Dedifferentiated amniotic fluid mesenchymal stem cell (primary cell): ENCODE measurements around the gene SCGB1D1.
"Not testable (repeated sequence)": the region's sequence is repeated elsewhere in the genome, so short reads cannot be mapped to it uniquely, and the experiment has no call there.

Experiments
- DNase-seq: peaks from one replicate; pipeline ENCODE4 v3.0.0-alpha.2; 2016; ENCODE audit errors: extremely low spot score

SCGB1D1 gene

GRCh38 chr11:62166371-62166770 lies 23.6 kb upstream of the SCGB1D1 start:
- no peak for DNase-seq

- DNase-seq, result no peak
Measured at GRCh38 chr11:62169448-62169847, 20.6 kb upstream of the SCGB1D1 start.

- no peak for DNase-seq
Measured at GRCh38 chr11:62169935-62170334, 20.1 kb upstream of the SCGB1D1 start.

GRCh38 chr11:62171261-62171723 lies 18.7 kb upstream of the SCGB1D1 start:
- DNase-seq, result peak; percentile 47

GRCh38 chr11:62172294-62172693 lies 17.7 kb upstream of the SCGB1D1 start:
- DNase-seq, result no peak

GRCh38 chr11:62176766-62177165 lies 13.2 kb upstream of the SCGB1D1 start:
- no peak for DNase-seq

GRCh38 chr11:62179995-62180394 lies 10.0 kb upstream of the SCGB1D1 start:
- no peak for DNase-seq

- DNase-seq, result no peak
Measured at GRCh38 chr11:62181097-62181496, 8.9 kb upstream of the SCGB1D1 start.

- no peak for DNase-seq
Measured at GRCh38 chr11:62182147-62182891, 7.7 kb upstream of the SCGB1D1 start.

- DNase-seq, result no peak
Measured at GRCh38 chr11:62186195-62186594, 3.8 kb upstream of the SCGB1D1 start.

- no peak for DNase-seq
Measured at GRCh38 chr11:62193952-62194351, 3.9 kb downstream of the SCGB1D1 start.

GRCh38 chr11:62195010-62195409 lies 5.0 kb downstream of the SCGB1D1 start:
- DNase-seq, result not testable (repeated sequence)

GRCh38 chr11:62195945-62196344 lies 5.9 kb downstream of the SCGB1D1 start:
- DNase-seq, result no peak

GRCh38 chr11:62197400-62197799 lies 7.4 kb downstream of the SCGB1D1 start:
- not testable (repeated sequence) for DNase-seq

- DNase-seq, result no peak
Measured at GRCh38 chr11:62201376-62201775, 11.4 kb downstream of the SCGB1D1 start.

- DNase-seq, result no peak
Measured at GRCh38 chr11:62202910-62203309, 12.9 kb downstream of the SCGB1D1 start.

GRCh38 chr11:62204430-62204829 lies 14.4 kb downstream of the SCGB1D1 start:
- no peak for DNase-seq

- no peak for DNase-seq
Measured at GRCh38 chr11:62205441-62205840, 15.4 kb downstream of the SCGB1D1 start.

- not testable (repeated sequence) for DNase-seq
Measured at GRCh38 chr11:62206276-62207066, 16.5 kb downstream of the SCGB1D1 start.

GRCh38 chr11:62208785-62209144 lies 18.7 kb downstream of the SCGB1D1 start:
- no peak for DNase-seq

- no peak for DNase-seq
Measured at GRCh38 chr11:62217191-62217748, 27.3 kb downstream of the SCGB1D1 start.

GRCh38 chr11:62221498-62221897 lies 31.5 kb downstream of the SCGB1D1 start:
- no peak for DNase-seq

GRCh38 chr11:62223095-62223494 lies 33.1 kb downstream of the SCGB1D1 start:
- DNase-seq, result no peak
